ENCODE data around the gene PLEKHS1.

DNA sequence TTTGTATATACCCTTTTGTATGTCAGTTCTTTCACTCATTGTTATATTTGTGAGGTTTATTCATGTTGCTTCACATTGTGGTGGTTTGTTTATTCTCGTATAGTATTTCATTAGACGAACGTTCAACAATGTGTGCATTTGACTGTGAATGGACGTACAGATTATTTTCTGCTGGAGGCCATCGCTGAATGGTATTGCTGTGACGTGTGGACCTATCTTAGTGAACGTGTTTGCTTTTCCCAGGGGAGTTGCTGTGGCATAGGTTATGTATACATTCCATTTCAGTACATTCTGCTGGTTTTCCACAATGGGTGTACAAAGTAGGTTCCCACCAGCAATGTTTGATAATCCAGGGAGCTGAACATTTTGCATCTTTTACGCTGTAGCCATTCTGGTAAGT is 31.1 kb upstream of the PLEKHS1 start:
- TF ChIP-seq TAF1 (IDR thresholded peaks at IDR 0.05; ENCODE audit: borderline replicate concordance, low read depth, low read length) (no peak), POLR2A (IDR thresholded peaks at IDR 0.05; ENCODE audit: low read depth, low read length) (no peak), POLR2AphosphoS5 (IDR thresholded peaks at IDR 0.05; ENCODE audit: low read depth, low read length) (no peak)

All from GM12892 (cell line).